GM21526 (cell line): ENCODE measurements around the gene BTD.

Experiments used
- ATAC-seq: cut with Tn5 transposase; IDR thresholded peaks from one replicate; pipeline ENCODE4 v1.9.1; 2021; ENCODE audit warnings: moderate library complexity; ENCODE audit not compliant: unreplicated experiment, low FRiP score

Gene BTD

GRCh38 chr3:15634671-15635070, 33.1 kb downstream of the BTD start:
- no peak for ATAC-seq

GRCh38 chr3:15635121-15635661, 33.6 kb downstream of the BTD start:
- no peak for ATAC-seq

GRCh38 chr3:15636028-15636709, 34.6 kb downstream of the BTD start:
- peak; percentile 52 for ATAC-seq

GRCh38 chr3:15637131-15637951, 35.8 kb downstream of the BTD start:
- no peak for ATAC-seq

GRCh38 chr3:15638193-15638890, 36.8 kb downstream of the BTD start:
- ATAC-seq, result no peak

GRCh38 chr3:15638891-15639262, 37.3 kb downstream of the BTD start:
- ATAC-seq, result no peak

GRCh38 chr3:15645246-15645645, 43.7 kb downstream of the BTD start:
- no peak for ATAC-seq

- ATAC-seq, result no peak
These were observed 44.4 kb downstream of the BTD start for GRCh38 chr3:15645740-15646501.

- ATAC-seq, result peak; percentile 23
These were observed 45.4 kb downstream of the BTD start for GRCh38 chr3:15646851-15647511.

- ATAC-seq, result peak; percentile 85
These were observed 46.1 kb downstream of the BTD start for GRCh38 chr3:15647611-15648167.

GRCh38 chr3:15649341-15649740, 47.8 kb downstream of the BTD start:
- no peak for ATAC-seq

- ATAC-seq, result no peak
These were observed 48.3 kb downstream of the BTD start for GRCh38 chr3:15649858-15650257.

GRCh38 chr3:15651396-15651795, 49.9 kb downstream of the BTD start:
- no peak for ATAC-seq

GRCh38 chr3:15653321-15653720, 51.8 kb downstream of the BTD start:
- ATAC-seq, result no peak

- no peak for ATAC-seq
These were observed 52.6 kb downstream of the BTD start for GRCh38 chr3:15654127-15654526.

GRCh38 chr3:15654891-15655290, 53.3 kb downstream of the BTD start:
- no peak for ATAC-seq

- ATAC-seq, result no peak
These were observed 54.8 kb downstream of the BTD start for GRCh38 chr3:15656342-15656741.

GRCh38 chr3:15657016-15657415, 55.5 kb downstream of the BTD start:
- no peak for ATAC-seq

GRCh38 chr3:15659254-15659975, 57.9 kb downstream of the BTD start:
- ATAC-seq, result no peak
